Muscle layer of colon (tissue), 2 donors: ENCODE data around the gene NFIX.
A peak's percentile ranks its signal among the peaks of the same experiment; 100 is the strongest.

ENCODE experiments used
- H3K27ac ChIP-seq: one replicate; pipeline ENCODE4 v1.7.0; 2013; ENCODE audit warnings: low read depth, mild to moderate bottlenecking, low read length, moderate library complexity
- H3K27me3 ChIP-seq, 2 donors: one replicate each; pipeline ENCODE4 v1.7.0; 2013; ENCODE audit warnings: low read length in 2 of 2, mild to moderate bottlenecking in 2 of 2; ENCODE audit not compliant: insufficient read depth in 2 of 2, control insufficient read depth in 1 of 2
- H3K36me3 ChIP-seq: one replicate; pipeline ENCODE4 v1.7.0; 2013; ENCODE audit warnings: mild to moderate bottlenecking, low read length; ENCODE audit not compliant: insufficient read depth
- H3K4me1 ChIP-seq: one replicate; pipeline ENCODE4 v1.7.0; 2013; ENCODE audit warnings: mild to moderate bottlenecking, low read length; ENCODE audit not compliant: insufficient read depth
- H3K4me3 ChIP-seq, 2 donors: one replicate each; pipeline ENCODE4 v1.7.0; 2013; ENCODE audit warnings: low read length in 2 of 2, low read depth in 1 of 2, mild to moderate bottlenecking in 1 of 2, moderate library complexity in 1 of 2
- H3K9ac ChIP-seq: one replicate; pipeline ENCODE4 v1.7.0; 2013; ENCODE audit warnings: low read length
- H3K9me3 ChIP-seq: one replicate; pipeline ENCODE4 v1.7.0; 2013; ENCODE audit warnings: mild to moderate bottlenecking, low read length
- donor health status: abdominal sarcoma.
- donor health status: Adenocarcinoma of cecum.

NFIX gene

DNA sequence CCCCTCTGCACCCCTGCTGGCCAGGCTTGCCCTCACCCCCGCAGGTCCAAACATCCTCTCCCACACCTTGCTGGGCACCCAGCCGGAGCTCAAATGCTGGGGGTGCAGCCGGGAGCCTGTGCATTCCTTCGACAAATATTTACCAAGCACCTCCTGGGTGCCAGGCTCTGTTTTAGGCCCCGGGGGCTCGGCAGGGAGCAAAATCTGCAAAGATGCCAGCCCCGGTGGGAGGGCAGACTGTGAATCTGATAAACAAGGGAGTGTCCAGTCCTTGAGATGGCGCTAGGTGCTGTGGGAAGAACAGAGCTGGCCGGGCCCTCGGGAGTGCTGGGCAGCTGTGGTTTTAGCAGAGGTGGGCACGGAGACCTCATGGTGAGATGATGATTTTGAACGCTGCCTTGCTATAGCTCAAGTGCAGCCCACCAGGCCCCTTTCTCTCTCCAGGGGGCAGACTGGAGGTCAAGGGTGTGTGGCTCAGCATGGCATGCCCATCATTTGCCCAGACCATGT lies 10.6 kb downstream of the NFIX start:
- Histone ChIP-seq H3K9ac (no peak overlapping the region), H3K27ac (peak overlapping the region; percentile 96), H3K4me1 (peaks cover 91% of the 10 kb centered on the region), H3K9me3 (no peaks in the 10 kb centered on the region), H3K27me3 (no peaks in the 10 kb centered on the region), H3K36me3 (peaks cover 8% of the 10 kb centered on the region), H3K4me3 (peak overlapping the region; percentile 22 to 28)

DNA sequence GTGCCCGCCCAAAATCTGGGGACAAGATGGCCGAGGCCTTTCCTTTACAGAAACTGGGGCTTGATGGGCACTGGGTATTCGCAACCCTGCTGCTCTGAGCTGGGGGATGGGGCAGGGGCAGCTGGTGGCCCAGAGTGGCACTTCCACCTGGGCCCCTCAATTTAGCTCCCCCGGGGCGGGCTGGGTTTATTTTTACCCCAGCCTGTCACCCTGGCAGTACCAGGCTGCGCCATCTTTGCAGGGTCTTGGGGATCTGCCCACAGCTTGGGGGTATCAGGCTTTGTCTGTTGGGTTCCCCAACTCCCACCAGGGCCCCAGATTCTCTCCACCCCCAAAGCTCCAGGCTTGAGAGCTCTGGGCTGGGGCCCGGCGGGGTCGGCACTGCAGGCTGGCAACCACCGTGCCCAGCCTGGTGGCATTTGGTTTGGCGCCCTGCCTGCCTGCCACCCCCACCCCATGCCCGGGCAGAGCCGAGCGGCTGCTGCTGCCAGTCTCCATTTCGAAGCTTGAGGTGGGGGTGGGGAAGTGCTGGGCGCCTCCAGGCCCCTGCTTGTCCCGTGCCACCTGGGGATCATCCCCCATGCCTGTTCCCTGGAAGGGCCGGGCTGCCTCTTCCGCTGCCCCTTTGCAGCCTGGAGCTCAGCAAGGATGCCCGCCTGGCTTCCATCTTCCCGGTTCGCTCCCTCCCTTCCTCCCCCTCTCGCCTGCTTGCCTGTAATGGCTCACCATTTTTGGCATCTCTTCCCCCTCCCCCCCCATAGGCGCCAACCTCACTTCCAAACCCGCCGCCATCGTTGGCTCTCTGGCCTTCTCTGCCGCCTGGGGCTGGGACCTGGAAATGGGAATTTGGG lies 11.4 kb downstream of the NFIX start:
- Histone ChIP-seq H3K27ac (peak overlapping the region; percentile 96), H3K4me3 (peak overlapping the region in 1 of 2 donors; percentile 33), H3K4me1 (peaks cover 92% of the 10 kb centered on the region), H3K9me3 (no peaks in the 10 kb centered on the region), H3K9ac (no peak overlapping the region), H3K27me3 (no peaks in the 10 kb centered on the region), H3K36me3 (peaks cover 8% of the 10 kb centered on the region)

DNA sequence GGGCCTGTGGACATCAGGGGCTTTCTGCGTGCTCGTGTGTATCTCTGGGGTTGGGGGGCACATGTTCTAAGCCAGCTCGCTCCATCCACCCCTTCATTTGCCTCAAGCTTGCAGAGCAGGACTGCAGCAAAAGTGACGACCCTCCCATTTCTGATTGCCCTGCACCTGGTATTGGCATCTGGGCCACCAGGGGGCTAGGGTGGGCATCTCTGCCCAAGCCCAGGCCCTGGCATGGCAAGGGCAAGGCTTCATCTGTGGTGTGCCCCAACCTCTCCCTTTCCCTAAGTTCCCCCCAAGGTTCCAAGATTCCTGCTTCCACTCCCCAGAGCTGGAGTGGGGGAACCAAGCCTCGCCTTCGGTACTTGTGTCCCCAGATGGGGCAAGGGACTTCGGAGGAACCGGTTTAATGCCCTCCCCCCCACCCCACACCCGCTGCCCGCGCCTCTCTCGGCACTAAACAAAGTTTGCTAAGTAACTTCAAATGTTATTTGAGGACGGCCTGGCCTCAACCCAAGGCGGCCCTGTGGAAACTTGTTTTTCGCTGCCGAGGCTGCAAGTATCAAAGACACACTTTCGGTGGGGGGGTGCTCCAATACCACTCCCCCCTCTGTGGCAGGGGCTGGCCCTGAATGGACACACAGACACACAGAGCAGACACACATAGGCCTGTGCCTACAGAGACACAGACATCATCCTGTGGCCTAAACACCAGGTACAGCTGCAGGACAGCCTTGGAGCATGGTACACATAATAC lies 12.2 kb downstream of the NFIX start:
- H3K9ac ChIP-seq, result peak overlapping the region; percentile 18
- H3K4me1 ChIP-seq, result peaks cover 95% of the 10 kb centered on the region
- no peaks in the 10 kb centered on the region for H3K27me3 ChIP-seq
- peak overlapping the region; percentile 5 to 50 for H3K4me3 ChIP-seq
- peak overlapping the region; percentile 96 for H3K27ac ChIP-seq
- peaks cover 8% of the 10 kb centered on the region for H3K36me3 ChIP-seq
- no peaks in the 10 kb centered on the region for H3K9me3 ChIP-seq

DNA sequence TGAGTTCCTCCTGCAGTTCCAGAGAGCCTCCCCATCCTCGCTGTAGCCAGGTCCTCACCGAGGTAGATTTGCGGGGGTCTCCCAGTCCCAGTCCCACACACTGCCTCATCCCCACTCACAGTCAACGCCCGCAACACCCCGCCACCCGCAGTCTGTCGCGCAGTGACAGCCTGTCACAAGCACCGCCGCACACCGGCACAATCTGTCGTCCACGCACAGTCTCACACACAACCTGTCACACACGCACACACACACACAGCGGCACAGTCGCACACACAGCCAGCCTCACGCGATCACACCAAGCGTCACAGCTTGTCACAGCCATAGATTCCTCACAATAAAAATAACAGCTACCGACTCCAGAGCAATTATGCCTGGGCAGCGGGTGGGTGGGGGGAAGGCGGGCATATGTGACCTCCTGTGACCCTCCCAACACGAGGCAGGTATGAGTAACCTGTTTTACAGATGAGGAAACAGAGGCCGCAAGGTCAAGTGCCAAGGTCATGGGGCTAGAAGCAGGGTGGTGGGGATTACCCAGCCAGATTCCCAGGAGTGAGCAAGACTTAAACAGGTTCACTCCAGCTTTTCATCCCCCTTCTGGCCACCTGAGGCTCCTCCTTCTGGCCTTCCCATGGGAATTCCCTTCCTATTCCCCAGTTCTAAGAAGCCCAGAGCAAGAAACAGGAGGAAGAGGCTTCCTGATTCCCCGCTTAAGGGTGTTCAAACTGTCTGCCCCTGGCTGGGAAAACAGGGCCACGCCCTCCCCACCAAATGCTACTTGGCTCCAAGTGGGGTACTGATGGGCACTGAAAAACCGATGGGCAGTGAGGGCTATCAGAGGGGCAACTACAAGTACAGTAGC lies 13.9 kb downstream of the NFIX start:
- Histone ChIP-seq H3K9ac (peak overlapping the region; percentile 18), H3K27me3 (no peaks in the 10 kb centered on the region), H3K27ac (peak overlapping the region; percentile 96), H3K4me1 (peaks cover 90% of the 10 kb centered on the region), H3K9me3 (no peaks in the 10 kb centered on the region), H3K4me3 (peak overlapping the region in 1 of 2 donors; percentile 50), H3K36me3 (peaks cover 8% of the 10 kb centered on the region)

DNA sequence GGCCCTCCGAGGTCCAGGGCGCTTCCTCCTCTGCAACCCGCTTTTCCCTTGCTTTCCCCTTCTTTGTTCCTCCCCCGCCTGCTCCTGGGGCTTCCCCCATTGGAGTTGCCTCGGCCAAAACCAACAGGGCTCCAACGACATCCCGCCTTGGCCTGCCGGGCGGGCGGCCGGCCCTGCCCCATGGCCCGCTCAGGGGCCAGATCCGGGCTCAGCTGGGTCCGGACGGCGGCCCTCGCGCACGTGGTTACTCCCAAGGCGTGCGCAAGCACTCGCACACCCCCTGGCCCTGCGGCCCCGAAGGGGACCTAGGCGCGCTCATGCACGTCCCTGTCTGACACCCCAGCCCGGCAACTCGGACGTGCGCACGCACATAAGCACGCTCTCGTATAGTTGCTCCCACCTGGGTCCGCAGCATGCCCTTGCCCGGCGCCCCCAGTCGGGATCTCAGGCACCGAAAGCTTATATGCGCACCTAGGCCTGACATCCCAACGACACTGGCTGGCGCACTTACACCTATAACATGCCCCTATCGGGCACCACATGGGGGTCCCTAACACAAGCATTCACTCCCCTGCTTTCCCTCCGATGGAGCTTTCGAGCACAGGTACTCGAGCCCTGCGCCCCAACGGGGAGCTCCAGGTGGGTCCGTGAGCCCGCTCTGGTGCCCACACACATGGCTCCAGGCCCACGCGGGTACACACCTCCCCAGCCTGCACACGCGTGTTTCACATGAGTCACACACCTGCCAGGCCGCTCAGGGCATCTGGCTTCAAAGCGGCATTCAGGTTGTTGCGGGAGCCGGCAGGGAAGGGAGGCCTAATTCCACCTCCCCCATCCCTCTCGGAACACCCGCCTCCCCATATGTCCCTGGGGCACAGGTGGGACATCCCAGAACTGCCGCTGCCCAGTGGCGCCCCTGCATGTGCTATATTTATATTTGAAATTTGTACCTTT lies 15.0 kb downstream of the NFIX start:
- H3K27me3 ChIP-seq, result no peaks in the 10 kb centered on the region
- H3K4me1 ChIP-seq, result peaks cover 90% of the 10 kb centered on the region
- H3K9me3 ChIP-seq, result no peaks in the 10 kb centered on the region
- peak overlapping the region; percentile 96 for H3K27ac ChIP-seq
- peak overlapping the region; percentile 6 to 50 for H3K4me3 ChIP-seq
- peaks cover 8% of the 10 kb centered on the region for H3K36me3 ChIP-seq
- no peak overlapping the region for H3K9ac ChIP-seq

DNA sequence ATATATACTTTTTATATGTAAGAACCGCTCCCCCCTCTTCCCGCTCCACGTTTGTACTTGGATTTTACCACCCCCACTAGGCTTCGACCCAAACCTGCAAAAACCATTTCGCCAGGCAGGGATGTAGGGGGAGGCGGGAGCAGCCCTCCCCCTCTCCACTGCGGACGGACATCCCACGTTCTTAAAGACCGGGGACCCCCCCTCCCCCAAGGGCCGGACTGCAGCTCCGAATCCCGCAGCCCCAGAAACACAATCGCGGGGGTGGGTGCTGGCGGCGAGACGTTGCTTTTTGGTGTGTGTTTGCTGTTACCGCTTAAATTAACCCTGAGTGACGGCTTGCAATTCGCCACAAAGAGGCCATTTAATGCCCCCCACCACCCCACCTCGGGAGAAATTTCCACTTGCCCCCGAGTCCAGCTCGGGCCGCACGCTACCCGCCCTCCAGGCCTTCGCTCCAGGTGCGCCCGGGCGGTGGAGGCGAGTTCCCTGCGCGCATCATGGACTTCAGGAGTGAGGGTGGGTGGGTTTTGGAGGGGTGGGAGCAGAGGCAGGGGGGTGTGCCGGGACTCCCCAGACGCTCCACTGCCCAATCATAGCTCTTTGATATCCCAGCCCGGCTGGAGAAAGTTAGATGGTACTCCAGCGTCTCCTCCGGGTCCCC lies 15.8 kb downstream of the NFIX start:
- H3K36me3 ChIP-seq, result peaks cover 8% of the 10 kb centered on the region
- H3K4me3 ChIP-seq, result peak overlapping the region in 1 of 2 donors; percentile 6
- H3K9me3 ChIP-seq, result no peaks in the 10 kb centered on the region
- H3K4me1 ChIP-seq, result peaks cover 90% of the 10 kb centered on the region
- H3K27ac ChIP-seq, result peak overlapping the region; percentile 43
- no peaks in the 10 kb centered on the region for H3K27me3 ChIP-seq
- no peak overlapping the region for H3K9ac ChIP-seq

DNA sequence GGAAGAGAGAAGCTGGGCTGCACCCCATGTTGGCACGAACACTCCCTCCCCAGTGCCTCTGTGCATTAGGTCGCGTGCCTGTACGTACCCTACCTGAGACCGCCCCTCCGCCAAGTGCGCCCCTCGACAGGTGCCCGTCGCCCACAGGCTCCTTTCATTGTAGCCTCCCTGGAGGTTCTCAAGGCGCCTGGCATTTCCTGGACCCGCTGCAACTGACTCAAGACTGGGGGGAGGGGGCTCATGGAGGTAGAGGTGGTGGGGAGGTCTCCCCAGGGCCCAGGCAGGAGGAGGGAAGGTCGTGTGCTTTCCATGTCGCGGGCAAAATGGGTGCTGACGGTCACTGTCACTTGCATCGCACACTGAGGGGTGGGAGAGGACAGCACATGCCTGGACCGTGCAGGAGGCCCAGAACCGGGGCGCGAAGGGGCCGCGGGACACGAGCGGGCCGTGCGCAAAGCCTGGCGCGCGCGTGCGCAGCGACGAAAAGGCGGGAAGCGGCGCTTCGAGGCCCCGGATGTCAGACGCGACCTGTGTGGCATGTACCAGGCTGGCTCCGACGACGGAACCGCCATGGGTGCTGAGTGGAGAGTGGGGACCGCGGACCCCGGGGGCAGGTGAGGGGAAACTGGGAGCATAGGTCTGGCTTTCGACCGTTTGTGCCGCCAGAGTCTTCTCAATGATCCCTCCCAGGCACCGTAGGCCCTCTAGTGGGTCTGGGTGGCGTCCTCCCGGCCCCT lies 16.5 kb downstream of the NFIX start:
- peak overlapping the region; percentile 44 for H3K27ac ChIP-seq
- peak overlapping the region in 1 of 2 donors; percentile 8 for H3K4me3 ChIP-seq
- H3K27me3 ChIP-seq, result no peaks in the 10 kb centered on the region
- no peaks in the 10 kb centered on the region for H3K9me3 ChIP-seq
- H3K36me3 ChIP-seq, result peaks cover 8% of the 10 kb centered on the region
- H3K9ac ChIP-seq, result no peak overlapping the region
- H3K4me1 ChIP-seq, result peaks cover 89% of the 10 kb centered on the region

DNA sequence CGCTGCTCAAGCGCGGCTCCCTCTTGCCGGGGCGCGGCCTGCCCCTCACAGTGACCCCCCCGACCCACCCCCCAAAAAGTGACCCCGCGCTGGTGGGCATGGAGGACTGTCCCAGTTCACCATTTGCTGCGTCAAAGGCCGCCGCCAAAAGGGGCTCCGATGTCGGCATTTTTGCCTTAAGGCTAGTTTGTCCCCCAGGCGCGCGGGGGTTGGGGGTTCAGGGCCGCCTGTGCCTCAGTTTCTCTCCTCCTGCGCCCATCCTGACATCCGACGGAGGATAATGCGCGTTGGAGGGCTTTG lies 17.1 kb downstream of the NFIX start:
- peaks cover 8% of the 10 kb centered on the region for H3K36me3 ChIP-seq
- H3K4me1 ChIP-seq, result peaks cover 88% of the 10 kb centered on the region
- no peaks in the 10 kb centered on the region for H3K9me3 ChIP-seq
- H3K27ac ChIP-seq, result peak overlapping the region; percentile 85
- peak overlapping the region; percentile 14 for H3K9ac ChIP-seq
- peak overlapping the region in 1 of 2 donors; percentile 49 for H3K4me3 ChIP-seq
- H3K27me3 ChIP-seq, result no peaks in the 10 kb centered on the region

DNA sequence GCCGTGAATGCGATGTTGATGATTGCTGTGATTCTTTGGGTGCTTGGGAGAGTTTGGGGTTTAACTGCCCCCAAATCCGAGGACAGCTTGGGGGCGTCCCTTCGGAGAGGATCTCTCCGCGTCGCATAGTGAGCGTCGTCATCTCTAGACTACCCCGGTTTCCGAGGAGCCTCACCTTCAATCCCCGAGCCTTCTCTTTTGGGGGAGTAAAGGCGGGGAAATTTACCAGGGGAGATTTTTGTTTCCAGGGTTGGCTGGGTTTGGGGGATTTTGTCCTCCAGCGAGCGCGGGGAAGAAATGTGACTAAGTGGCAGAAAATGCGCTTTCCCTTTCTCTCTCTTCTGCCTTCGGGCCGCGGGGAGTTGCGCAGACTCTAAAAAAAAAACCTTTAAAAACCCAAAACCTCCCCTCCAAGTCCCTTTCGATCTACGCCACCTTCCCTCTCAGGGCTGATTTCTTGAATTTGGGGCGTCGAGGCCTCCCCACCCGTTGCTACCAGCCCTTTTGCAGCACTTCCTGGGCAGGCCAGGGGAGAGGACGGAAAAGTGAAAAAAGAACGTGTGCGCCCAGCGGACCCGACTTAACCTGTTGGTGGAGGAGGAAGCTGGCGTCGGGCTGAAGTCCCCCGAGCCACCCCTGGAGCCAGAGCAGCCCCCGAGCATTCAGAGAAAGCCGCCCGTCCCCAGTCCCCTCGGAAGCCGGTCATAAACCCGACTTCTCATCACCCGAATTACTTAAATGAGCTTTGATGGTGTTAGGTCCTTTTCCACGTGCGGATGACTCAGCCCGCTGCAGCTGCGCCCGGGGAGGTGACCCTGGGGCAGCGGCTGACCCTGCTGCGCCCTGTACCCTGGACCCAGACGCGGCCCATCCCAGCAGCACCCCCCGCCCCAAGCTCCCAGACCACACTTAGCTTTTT lies 17.7 kb downstream of the NFIX start:
- H3K4me1 ChIP-seq, result peaks cover 90% of the 10 kb centered on the region
- peak overlapping the region; percentile 17 to 49 for H3K4me3 ChIP-seq
- H3K36me3 ChIP-seq, result peaks cover 8% of the 10 kb centered on the region
- H3K9ac ChIP-seq, result peak overlapping the region; percentile 14
- no peaks in the 10 kb centered on the region for H3K27me3 ChIP-seq
- H3K27ac ChIP-seq, result peak overlapping the region; percentile 85
- no peaks in the 10 kb centered on the region for H3K9me3 ChIP-seq
